ENCODE data around the gene ZNF544.
A peak's percentile ranks its signal among the peaks of the same experiment; 100 is the strongest.
"Not testable (repeated sequence)": the region's sequence is repeated elsewhere in the genome, so short reads cannot be mapped to it uniquely, and the experiment has no call there.

The ZNF544 gene

DNA sequence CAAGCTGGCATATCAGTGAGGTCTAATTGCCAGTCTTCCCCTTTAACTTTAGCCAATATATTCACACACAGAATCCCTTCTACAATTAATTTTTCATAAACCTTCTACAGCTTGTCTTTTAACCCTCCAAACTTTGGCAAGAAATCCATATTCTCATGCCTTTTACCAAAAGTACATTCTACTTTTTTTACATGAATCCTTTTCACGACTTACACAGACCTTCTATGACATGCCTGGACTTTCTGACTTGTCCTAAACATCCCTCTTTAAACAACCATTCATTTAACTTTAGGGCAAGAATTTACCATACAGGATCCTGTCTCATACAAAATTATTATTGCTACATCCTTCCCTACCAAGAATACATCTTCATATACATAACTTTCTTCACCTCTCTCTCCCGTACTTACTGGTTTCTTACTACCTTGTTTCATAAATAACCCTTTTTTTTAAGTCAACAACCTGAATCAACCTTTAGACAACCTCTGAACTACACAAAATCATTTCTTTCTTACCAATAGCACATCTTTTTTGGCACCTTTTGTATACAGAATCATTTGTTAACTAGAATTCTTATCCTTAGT lies 23.5 kb downstream of the ZNF544 start:
- no peak for DNase-seq (ENCODE audit: low read depth in 2 of 2)

DNA sequence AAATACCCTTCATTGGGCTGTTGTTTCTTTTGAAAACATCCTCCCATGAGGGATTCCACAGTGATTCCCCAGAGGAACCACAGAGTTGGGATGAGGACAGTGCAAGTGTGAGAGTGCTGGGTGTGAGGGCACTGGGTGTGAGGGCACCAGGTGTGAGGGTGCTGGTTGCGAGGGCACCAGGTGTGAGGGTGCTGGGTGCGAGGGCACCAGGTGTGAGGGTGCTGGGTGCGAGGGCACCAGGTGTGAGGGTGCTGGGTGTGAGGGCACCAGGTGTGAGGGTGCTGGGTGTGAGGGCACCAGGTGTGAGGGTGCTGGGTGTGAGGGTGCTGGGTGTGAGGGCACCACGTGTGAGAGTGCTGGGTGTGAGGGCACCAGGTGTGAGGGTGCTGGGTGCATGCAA lies 29.5 kb downstream of the ZNF544 start:
- DNase-seq (ENCODE audit: low read depth in 2 of 2): not testable (repeated sequence)

- no peak for DNase-seq (ENCODE audit: low read depth in 2 of 2)
Observed at GRCh38 chr19:58261600-58261967, 32.9 kb downstream of the ZNF544 start.

DNA sequence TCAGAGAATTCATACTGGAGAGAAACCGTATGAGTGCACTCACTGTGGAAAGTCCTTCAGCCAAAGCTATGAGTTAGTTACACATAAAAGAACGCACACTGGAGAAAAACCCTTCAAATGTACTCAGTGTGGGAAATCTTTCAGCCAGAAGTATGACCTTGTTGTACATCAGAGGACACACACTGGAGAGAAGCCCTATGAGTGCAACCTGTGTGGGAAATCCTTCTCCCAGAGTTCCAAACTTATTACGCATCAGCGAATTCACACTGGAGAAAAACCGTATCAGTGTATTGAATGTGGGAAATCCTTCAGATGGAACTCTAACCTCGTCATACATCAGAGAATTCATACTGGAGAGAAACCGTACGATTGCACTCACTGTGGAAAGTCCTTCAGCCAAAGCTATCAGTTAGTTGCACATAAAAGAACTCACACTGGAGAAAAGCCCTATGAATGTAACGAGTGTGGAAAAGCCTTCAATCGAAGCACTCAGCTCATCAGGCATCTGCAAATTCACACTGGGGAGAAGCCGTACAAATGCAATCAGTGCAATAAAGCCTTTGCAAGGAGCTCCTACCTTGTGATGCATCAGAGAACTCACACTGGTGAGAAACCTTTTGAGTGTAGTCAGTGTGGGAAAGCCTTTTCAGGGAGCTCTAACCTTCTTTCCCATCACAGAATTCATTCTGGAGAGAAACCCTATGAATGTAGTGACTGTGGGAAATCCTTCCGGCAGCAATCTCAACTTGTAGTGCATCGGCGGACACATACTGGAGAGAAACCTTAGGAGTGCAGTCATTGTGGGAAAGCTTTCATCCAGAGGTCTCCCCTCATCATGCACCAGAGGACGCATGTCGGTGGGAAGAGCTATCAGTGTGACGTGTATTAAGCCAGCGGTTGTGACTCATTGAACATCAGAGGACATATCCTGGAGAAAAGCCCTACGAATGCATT lies 33.5 kb downstream of the ZNF544 start:
- no peak for DNase-seq (ENCODE audit: low read depth in 2 of 2)

DNA sequence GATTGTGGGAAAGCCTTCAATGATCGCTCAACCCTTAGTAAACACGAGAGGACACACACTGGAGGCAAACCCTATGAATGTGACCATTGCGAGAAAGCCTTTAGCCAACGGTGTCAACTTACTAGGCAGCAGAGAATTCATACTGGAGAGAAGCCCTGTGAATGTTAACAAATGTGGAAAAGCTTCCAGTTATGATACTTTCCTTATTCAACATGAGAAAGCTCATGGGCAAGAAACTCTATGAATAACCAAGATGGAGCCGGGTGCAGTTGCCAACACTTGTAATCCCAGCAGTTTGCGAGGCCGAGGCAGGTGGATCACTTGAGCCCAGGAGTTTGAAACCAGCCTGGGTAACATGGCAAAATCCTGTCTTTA lies 34.2 kb downstream of the ZNF544 start:
- no peak for DNase-seq (ENCODE audit: low read depth in 2 of 2)

DNA sequence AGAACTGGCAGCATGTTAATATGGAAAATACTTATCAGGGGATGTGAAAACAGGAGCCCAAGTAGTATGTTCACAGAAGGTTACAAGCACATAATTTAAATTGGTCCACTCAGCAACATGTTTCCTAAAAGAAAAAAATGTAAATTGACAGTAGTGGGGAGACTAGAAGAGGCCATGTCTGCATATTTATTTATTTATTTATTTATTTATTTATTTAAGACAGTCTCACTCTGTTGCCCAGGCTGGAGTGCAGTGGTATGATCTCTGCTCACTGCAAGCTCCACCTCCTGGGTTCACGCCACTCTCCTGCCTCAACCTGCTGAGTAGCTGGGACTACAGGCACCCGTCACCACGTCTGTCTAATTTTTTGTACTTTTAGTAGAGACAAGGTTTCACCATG lies 36.4 kb downstream of the ZNF544 start:
- no peak for DNase-seq (ENCODE audit: low read depth in 2 of 2)

DNA sequence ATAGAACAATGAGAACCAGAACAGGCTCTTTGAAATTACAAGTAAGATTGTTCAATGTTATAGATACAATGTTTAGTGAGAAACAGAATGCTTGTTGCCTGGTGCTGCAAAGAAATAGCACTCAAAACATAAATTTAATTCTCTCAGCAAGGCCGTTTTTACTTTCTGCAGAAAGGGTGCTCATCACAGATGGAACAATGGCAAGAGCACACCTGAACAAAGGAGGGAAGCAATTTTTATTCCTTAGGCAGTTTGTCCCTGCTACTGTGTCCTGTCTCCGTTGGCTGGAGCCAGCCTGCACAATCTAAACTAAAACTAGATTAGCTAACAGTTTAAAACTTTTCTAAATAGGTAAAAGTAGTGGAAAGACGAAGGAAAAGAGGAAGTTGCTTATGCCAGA lies 39.6 kb downstream of the ZNF544 start:
- DNase-seq (ENCODE audit: low read depth in 2 of 2): no peak

DNA sequence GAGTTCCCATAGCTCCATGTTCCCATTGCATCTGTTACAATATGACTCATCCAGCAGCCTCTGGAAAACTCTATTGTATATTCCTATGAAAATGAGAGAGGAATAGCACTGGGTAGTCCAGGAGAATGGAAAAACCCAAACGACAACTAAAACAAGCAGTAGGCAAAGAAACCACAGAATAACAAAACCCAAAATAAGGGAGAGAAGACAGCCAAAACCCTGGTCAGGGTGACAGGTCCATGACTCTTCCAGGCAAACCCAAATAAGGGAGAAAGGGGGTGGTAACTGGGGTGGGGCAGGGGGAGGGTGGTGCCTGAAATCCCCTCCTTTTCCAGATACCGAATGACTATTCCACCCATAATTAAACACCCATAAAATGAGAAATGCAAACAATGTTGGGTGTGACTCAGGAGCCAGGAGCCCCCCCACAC lies 46.1 kb downstream of the ZNF544 start:
- no peak for DNase-seq (ENCODE audit: low read depth in 2 of 2)

DNA sequence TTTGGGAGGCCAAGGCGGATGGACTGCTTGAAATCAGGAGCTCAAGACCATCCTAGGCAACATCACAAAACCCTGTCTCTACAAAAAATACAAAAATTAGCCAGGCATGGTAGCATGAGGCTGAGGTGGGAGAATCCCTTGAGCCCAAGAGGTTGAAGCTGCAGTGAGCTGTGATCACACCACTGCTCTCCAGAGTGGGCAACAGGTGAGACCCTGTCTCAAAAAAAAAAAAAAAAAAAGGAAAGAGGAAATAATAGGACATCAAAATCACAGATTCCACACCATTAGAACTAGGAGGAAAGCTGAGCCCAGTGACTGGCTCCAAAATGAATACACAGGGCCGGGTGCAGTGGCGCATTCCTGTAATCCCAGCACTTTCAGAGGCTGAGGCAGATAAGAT lies 46.9 kb downstream of the ZNF544 start:
- DNase-seq (ENCODE audit: low read depth in 2 of 2): no peak

DNA sequence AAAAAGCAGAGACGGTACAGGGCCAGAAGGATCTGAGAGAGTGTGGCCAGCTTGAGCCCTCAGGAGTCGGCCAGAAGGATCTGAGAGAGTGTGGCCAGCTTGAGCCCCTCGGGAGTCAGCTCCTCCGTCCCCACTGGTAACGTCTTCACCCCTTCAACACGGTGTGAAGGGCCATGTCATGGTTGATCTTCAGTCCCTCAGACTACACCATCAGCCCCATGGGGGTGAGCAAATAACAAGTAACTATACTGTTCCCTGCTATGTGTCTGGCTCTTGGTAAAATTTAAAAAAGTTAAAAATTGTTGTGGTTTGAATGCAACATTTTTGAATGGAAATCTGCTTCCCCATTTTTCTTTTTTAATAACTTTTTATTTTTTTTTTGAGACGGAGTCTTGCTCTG lies 48.5 kb downstream of the ZNF544 start:
- no peak for DNase-seq (ENCODE audit: low read depth in 2 of 2)

DNA sequence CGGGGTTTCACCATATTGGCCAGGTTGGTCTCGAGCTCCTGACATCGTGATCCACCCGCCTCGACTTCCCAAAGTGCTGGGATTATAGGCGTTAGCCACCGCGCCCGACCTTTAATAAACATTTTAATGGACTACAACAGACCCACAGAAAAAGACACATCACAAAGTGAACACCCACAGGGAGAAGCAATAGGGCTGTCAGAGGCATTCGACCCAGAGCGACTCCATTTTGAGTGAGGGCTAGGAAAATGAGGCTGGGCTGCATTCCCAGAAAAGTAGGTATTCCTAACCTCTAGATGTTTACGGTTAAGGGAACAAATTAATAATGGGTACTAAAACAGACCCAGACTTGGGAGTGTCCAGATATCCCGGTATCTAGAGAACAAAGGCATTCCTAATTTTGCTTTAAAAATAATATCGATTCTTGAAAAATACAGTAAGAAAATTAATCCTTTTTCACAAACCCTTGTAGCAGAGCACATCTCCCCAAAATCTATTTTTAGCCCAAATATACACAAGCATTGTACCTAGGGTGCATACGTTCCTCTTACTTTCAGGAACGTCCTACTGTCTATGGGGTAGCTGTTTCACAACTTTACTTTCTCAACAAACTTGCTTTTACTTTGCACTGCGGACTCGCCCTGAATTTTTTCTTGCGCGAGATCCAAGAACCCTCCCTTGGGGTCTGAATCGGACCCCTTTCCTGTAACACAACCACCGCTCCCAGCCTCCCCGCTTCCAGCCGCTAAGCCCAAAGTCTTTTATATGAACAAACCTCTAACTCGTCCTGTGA lies 49.2 kb downstream of the ZNF544 start:
- no peak for DNase-seq (ENCODE audit: low read depth in 2 of 2)

DNA sequence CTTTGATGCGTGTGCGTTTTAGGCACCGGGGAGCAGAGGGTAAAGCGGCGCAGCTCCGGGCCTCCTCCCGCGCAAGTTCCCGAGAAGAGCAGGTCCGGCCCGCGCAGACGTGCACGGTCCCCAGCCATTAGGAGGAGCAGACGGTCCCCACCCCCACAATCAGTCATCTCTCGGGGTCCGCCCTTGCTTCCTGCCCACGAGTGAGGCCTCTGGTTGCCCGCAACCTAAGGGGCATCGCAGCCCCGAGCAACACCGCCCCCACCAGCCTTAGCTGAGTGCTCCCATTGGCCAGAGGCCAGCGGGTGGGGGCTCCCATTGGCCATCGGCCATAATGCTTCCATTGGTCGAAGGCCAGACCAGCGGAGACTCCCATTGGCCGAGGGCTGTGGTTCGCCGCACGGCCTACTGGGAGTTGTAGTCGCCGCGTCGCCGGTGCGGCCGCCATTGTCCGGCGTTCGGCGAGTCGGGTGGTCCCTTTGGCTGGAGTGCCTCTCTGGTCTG lies 49.9 kb downstream of the ZNF544 start, which contains the start of gene ZNF8:
ZNF8 (plus strand) TSS at position 415 of the 501 bp plus-strand sequence. CDS start 127 bp downstream, outside the sequence.
- peak; percentile 96 to 99 for DNase-seq (ENCODE audit: low read depth in 2 of 2)

GRCh38 chr19:58279042-58279924 lies 50.6 kb downstream of the ZNF544 start:
- DNase-seq (ENCODE audit: low read depth in 2 of 2): peak; percentile 0 to 30

DNA sequence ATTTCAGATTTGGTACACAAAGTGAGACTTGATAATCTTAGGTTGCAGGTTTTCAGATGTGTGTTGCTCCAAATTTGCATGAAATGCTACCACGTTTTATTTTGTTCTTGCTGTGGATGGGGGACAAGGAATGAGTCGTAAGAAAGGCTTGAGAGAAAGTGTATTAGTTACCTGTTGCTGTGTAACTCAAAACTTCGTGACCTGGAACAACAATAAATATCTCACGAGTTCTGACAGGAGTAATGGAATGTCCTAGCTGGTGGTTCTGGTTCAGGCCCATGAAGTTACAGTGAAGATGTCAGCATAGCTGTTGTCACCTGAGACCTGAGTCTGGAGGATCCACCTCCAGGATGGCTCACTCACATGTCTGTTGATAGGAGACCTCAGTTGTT lies 51.2 kb downstream of the ZNF544 start:
- DNase-seq (ENCODE audit: low read depth in 2 of 2): no peak

DNA sequence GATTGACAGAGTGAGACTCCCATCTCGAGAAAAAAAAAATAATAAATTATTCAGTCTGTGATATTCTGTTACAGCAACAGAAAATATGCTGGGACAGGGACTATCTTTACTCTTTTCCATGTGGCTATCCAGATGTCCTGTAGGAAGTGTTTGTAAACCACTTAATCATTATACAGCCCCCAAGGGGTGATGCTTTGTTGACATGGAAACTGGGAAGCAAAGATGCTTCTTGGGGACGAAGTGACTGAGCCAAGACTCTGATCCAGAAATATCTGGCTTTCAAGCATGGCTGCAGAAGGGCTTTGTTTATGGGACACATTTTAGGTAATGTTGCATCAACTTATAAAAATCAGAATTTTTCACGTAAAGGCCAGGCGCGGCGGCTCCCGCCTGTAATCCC lies 55.5 kb downstream of the ZNF544 start:
- DNase-seq (ENCODE audit: low read depth in 2 of 2): no peak

DNA sequence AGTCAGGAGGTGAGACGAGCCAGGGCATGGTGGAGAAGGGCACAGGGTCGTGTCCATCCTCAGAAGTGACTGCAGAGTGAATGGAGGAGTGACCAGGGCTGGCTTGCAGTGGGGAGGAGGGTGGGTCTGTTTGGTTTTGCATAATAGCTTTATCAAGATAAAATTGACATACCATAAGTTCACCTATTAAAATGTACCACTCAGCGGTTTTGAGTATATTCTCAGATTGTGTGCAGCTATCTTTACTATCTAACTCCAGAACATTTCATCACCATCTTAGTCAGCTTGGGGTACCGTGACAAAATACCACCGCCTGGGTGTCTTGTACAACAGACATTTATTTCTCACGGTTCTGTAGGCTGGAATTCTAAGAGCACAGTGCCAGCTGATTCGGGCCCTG lies 63.2 kb downstream of the ZNF544 start:
- no peak for DNase-seq (ENCODE audit: low read depth in 2 of 2)

DNA sequence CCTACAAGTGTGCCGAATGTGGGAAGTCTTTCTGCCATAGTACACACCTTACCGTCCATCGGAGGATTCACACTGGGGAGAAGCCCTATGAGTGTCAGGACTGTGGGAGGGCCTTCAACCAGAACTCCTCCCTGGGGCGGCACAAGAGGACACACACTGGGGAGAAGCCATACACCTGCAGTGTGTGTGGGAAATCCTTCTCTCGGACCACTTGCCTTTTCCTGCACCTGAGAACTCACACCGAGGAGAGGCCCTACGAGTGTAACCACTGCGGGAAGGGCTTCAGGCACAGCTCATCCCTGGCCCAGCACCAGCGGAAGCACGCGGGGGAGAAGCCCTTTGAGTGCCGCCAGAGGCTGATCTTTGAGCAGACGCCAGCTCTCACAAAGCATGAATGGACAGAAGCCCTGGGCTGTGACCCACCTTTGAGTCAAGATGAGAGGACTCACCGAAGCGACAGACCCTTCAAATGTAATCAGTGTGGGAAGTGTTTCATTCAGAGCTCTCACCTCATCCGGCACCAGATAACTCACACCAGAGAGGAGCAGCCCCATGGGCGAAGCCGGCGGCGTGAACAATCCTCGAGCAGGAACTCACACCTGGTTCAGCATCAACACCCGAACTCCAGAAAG lies 66.1 kb downstream of the ZNF544 start:
- no peak for DNase-seq (ENCODE audit: low read depth in 2 of 2)

DNA sequence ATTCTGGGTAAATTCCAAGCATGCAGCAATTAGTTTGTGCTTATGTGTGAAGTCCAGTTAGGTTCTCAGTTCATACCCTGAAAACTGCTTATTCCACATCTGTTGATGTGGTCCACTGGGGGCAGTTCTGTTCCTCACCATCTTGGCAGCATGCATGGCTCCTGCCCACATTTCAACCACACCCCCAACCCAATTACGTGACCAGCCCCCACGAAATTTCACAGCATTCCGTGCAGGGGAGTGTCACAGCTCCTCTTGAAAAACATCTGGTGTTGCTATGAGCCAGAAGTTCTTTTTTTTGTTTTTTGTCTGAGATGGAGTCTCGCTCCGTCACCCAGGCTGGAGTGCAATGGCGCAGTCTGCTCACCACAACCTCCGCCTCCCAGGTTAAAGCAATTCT lies 67.4 kb downstream of the ZNF544 start:
- no peak for DNase-seq (ENCODE audit: low read depth in 2 of 2)

- no peak for DNase-seq (ENCODE audit: low read depth in 2 of 2)
Observed at GRCh38 chr19:58300620-58301019, 71.9 kb downstream of the ZNF544 start.

GRCh38 chr19:58304255-58304654 lies 75.5 kb downstream of the ZNF544 start:
- no peak for DNase-seq (ENCODE audit: low read depth in 2 of 2)

DNA sequence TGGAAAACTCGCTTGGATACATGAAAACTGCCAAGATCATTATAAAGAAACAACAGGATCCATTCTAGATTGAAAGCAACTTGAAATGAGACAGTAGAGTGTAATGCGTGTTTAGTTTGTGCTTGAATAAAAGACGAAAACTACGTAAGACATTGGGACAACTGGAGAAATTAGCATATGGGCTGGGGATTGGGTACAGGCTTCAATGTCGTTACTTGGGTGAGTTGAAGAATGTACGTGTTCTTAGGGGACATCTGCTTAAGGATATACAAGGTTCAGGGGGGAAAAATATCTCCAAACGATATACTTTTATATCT lies 76.0 kb downstream of the ZNF544 start:
- DNase-seq (ENCODE audit: low read depth in 2 of 2): no peak
